GM21360 (cell line): ENCODE results near the gene SLC66A3.

Experiments
- ATAC-seq: cut with Tn5 transposase; IDR thresholded peaks from one replicate; pipeline ENCODE4 v1.9.1; 2021; ENCODE audit warnings: mild to moderate bottlenecking, moderate library complexity; ENCODE audit not compliant: unreplicated experiment

The SLC66A3 gene

DNA sequence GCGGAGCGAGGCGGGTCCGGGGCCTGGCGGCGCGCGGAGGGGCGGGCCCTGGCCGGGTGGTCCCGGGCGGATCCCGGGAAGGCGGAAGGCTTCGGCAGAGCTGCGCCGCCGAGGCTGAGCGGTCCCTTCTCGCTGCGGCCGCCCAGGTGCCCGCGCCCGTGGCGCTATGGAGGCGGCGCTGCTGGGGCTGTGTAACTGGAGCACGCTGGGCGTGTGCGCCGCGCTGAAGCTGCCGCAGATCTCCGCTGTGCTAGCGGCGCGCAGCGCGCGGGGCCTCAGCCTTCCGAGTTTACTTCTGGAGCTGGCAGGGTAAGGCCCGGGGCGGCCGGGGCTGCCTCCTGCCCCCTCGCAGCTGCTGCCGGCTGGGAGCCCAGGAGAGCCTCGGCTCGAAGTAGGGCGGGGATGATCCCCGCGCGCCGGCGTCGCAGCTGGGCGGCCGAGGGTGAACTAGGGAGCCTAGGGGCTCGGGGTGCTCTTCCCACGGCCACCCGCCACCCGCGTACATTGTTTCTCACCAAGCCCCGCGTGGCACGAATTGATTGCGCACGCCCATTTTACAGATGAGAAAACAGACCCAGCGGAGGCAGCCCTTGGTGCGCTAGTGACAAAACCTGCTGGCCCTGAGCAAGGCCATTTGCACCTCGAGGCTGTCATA lies at the start of gene SLC66A3:
SLC66A3 (plus strand) TSS at position 87 of the 655 bp plus-strand sequence; CDS start at position 167, 80 bp downstream.
- peak; percentile 73 for ATAC-seq

DNA sequence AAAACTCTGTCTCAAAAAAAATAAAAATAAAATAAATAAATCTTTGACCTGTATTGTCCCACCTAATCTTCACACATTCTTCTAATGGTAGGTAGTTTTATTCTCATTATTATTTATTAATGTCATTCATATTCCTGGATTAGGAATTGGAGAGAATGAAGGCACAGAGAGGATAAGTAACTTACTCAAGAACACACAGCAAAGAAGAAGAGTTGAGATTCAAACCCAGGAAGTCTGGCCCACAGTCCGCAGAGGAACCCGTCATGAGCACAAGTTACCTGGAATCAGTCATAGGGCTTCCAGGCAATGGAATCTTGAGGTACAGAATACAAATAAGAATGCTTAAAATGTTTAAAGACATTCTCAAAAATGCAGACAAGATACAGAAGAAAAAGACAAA lies 46.3 kb upstream of the SLC66A3 start:
- no peak for ATAC-seq

DNA sequence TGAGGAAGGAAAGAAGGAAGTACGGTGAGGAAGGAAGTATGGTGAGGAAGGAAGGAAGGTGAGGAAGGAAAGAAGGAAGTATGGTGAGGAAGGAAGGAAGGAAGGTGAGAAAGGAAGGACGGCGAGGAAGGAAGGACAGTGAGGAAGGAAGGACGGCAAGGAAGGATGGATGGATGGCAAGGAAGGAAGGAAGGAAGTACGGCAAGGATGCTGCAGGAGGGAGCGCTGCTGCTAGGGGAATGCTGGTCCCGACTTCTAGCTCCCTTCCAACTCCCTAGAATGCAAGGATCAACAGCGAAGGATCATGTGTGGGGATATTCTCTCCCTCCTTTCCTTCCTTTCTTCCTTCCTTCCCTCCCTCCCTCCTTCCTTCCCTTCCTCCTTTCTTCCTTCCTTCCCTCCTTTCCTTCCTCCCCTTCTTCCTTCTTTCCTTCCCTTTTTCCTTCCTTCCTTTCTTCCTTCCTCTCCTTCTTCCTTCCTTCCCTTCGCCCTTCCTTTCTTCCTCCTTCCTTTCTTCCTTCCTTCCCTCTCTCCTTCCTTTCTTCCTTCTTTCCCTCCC lies 42.3 kb upstream of the SLC66A3 start:
- ATAC-seq = no peak

DNA sequence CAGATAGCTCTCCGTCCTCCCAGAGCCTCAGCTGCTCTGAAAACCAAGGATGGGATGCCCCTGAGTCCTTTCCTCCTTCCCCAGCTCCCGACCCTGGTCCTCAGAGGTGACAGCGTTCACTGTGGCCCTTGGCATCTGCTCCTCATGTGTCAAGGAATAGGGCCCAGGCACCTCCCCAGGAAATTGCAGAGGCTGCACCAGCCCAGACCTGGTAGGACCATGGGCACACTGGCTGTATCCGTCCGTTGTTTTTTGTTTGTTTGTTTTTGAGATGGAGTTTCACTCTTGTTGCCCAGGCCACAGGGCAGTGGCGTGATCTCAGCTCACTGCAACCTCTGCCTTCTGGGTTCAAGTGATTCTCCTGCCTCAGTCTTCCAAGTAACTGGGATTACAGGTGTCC lies 37.5 kb upstream of the SLC66A3 start:
- ATAC-seq = no peak

DNA sequence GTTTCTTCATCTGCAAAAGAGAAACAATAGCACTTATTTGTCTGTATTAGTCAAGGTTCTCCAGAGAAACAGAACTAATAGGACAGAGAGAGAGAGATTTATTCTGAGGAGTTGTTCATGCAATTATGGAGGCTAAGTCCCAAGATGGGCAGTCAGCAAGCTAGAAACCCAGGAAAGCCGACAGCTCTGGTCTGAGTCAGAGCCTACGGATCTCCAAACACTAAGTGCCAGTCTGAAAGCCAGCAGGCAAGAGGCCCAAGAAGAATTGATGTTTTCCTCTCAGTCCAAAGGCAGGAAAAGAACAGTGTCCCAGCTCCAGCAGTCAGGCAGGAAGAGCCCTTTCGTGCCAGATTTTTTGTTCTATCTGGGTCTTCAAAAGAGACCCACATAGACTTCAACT lies 36.5 kb upstream of the SLC66A3 start:
- ATAC-seq = no peak

DNA sequence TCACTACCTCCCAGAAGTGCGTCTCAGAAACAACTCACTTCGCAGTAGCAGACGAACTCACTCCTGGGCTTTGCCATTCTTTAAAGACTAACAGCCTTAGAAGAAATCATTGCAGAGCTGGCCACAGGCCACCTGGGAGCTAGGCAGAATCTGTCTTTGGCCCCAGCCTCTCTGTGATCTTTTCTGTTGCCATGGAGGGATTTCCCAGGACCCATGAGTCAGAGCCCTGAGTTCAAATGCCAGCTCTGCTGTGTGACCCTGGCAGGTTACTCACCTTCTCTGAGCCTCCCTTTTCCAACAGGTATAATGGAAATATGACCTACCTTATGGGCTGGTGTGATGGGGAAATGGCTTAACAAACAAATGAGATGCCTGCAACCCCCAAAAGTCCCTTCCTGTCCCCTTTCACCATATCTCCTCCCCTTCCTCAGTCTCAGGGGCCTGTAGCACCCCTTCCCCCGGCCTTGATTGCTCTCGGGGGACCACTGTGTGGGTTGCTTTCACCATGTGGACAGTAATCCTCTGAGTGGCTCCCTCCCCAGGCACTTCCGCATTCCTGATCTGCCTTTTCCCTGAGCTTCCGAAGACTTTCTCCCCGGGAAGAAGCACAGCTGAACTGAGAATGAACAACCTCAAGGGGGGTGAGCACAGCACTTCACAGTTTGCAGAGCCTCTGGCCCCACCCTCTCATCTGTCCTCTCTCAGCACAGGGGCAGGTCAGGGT lies 34.0 kb upstream of the SLC66A3 start:
- no peak for ATAC-seq

DNA sequence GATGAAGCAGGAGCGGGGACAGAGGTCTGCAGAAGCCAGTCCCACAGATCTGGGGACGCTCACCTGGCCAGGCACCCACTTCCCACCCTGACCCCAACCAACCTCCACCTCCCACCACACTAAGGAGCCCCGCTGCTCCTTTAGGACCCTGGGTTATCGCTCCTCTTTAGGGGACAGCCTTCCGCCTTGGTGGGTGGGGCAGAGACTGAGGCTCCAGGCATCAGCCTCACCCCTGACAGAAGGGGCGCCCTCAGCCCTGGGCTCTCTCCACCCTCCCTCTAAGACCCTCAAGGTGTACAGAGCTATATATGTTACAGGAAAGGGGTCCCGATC lies 33.5 kb upstream of the SLC66A3 start:
- ATAC-seq = no peak

DNA sequence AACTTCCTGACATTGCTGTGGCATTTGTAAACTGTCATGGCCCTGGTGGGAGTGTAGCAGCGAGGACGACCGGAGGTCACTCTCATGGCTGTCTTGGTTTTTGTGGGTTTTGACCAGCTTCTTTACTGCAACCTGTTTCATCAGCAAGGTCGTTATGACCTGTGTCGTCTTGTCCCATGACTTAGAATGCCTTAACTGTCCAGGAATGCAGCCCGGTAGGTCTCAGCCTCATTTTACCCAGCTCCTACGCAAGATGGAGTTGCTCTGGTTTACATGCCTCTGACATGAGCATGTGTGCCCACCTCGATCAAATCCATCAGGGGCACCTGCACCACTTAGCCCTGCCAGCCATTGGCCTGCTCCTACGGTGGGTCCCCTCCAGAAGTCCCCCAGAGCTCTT lies 32.9 kb upstream of the SLC66A3 start:
- no peak for ATAC-seq

DNA sequence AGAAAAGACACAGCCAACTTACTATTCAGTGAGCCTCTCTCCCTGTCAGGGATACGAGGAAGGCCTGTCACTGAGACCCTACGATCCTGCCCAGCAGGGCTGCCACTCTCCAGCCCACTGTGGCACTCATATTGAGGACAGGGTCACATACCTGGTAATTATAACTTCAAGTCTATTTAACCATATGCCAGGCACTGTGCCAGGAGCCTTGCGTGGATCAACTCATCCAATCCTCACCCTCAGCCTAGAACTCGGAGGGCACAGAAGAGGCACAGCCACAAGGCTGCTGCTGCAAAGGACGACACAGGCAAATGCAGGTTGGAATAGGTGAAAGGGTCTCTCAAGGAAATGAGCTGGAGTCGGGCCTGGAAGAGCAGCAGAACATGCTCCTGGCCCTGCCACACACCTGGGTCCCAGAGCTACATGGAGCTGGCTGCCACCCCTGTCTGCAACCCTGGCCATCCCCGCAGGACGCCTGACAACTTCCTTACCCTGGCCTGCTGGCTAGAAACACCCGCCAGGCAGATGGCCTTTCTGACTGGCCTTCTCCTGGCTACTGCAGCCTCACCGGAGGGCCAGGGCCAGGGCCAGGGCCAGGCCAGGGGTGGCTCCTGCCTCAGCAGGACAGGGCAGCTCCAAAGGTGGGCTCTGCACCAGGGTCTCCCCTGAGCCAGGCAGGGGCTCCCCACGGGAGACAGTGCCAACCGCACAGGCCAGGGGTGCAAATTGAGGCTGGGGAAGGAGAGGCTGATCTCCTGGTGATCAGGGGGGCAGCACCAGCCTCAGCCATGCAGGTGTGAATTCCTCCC lies 32.1 kb upstream of the SLC66A3 start:
- ATAC-seq = no peak

DNA sequence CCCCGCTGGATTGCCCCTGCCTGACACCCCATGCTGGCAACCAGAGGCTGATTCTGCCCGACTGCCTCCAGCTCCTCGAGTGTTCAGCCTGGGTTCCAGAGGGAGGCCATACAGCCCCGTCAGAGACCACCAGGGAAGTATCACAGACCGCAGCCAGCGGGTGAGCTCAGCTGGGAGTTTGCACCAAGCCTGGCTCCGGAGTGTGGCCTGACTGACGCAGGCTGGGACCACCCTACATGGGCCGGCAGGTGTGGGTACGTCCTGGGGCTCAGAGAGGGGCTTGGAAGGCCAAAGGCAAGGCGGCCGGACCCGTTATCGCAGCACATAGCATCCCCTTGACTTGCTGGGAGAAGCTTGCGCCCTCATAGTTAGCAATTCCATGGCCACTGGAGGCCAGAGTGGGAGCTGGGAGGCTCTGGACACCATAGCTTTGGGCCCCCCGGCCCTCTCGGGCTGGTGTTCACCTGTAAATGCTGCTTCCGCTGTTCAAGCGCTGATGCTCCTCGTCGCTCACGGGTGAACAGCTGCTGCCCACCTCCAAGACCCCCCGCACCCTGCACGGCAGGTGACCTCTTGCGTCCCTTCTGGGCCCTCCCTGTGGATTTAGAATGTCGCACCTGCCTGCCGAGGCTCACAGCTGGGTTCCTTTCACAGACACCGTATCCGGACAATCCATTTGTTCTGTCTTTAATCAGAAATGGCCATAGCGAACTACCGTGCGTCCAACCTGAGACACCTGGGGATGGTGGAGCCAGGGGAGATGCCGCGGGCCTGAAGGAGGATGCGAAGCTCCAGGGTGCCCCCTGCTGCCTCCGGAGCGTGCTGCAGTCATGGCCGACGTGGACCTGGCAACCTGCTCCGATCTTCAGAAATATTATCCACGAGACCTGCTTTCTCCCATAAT lies 31.2 kb upstream of the SLC66A3 start:
- no peak for ATAC-seq

DNA sequence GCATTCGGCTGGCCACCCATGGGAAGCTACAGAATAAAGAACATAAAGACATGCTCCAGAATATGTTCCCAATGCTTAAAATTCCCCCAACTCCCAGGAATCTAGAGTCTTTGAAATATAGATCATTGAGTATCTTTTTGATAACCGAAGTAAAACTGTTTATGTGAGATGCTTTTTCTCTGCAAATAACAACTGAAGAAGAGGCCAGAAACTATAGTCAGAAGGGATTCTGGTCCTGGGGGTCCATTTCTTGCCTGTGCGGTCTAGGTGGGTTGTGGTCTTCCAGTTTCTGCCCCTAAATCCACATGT lies 30.6 kb upstream of the SLC66A3 start:
- no peak for ATAC-seq

DNA sequence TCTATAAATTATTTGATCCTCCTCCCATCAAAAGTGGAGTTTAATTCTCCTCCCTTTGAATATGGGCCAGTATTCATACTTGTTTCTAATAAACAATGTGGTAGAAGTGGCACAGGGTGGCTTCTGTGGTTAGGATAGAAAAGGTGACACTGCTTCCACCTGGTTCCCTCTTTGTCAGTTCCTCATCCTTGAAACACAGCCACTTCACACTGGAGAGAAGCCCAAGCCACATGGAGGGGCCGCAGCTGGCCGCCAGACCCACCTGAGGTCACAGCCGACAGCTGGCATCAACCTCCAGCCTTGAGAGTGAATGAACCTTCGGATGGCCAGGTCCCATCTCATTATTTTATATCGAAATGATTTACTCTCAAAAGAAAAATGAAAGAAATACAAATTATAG lies 27.5 kb upstream of the SLC66A3 start:
- ATAC-seq = no peak

DNA sequence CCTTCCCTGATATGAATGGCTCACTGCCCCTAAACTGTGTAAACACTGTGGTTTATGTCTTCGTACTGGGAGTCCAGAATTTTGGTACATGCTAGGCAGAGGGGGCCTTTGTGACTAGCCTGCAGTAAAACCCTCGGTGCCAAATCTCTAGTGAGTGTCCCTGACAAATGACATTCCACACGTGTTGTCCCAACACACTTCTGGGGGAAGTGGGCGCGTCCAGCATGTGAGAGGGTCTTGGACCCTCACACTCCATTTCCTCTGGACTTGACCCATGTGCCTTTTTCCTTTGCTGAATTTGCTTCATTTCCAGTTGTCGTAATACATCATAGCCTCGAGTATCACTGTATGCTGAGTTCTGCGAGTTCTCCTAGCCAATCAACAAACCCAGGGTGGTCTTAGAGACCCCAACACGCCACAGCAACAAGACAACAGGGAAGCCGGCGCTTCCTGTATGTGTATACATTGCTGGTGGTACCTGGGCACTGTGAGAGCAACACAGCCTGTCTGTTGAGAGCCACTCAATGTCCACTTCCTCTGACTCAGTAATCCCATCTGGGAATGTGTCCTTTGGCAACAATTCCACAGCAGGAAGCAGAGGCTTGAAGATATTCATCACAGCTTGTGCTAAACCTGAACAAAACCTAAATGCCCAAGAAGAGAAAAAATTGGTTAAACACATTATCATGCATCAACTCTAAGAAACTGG lies 26.9 kb upstream of the SLC66A3 start:
- ATAC-seq = no peak

DNA sequence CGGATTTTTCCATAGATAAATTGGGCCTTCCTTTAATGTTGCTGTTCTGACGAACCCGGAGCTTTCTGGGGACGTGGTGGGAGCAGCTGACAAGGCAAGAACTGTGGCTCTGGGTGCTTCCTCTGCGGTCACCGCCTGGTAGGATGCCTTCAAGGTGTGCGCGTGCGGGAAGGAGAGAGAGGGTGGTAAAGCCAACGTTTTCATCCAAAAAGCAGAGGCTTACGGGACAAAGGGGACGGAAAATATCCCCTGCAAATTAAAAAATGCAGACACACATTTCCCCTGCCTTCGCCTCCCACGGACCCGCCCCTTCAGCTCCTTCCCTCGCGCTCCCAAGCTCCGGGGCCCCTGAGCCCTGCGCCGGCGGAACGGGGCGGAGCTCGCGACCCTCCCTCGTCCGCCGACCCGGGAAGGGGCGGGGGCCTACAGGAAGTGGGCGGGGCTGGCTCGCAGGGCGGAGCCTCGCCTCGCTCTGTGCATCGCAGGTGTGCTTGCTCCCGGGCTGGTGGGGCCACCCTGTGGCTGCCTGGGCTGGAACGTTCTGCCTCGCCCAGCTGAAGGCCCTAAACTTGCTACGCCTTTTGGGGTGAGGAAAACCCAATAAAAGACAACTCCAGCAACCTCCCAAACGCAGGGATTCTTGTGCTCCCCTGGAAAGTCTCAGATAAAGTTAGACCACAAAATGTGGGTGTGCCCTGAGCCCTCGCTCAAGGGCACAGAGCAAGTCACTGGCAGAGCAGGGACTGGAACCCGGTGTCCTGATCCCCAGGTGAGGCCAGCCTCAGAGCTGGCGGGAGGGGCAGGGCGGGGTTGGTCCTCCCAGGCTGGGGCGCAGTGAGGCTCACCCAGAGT lies 25.4 kb upstream of the SLC66A3 start:
- ATAC-seq = peak; percentile 60

DNA sequence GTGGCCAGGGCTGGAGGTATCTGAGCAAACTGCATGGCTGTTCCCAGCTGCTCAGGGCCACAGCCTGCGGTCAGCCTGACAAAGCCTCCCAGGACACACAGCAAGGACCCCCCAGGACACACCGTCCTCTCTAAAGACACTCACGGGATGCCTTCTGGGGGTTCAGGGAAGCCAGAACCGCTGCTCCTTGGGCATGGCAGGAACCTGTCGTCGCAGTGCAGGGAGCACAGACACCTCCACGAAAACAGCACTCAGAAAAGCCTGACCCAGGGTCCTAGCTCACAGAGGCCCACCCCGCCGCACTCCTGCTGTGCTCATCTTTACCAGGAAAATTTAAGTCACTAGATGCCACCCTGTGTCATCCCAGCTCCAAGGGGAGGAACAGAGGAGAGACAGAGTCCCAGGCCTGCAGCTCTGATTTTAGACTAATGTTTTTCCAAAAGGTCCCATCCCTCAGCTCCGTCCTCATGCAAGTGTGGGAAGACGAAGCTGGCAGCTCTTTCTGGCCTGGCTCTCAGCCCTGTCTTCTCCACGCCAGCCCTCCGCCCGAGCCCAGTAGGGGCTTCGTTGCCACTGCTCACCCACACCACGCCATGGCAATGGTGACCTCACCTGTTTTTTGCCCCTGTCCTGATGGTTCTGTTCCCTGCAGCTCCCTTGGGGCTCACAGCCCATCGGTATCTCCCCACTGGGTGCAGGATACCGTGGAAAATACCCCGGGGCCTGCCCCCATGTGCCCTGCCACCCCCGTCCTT lies 23.9 kb upstream of the SLC66A3 start:
- ATAC-seq = no peak

DNA sequence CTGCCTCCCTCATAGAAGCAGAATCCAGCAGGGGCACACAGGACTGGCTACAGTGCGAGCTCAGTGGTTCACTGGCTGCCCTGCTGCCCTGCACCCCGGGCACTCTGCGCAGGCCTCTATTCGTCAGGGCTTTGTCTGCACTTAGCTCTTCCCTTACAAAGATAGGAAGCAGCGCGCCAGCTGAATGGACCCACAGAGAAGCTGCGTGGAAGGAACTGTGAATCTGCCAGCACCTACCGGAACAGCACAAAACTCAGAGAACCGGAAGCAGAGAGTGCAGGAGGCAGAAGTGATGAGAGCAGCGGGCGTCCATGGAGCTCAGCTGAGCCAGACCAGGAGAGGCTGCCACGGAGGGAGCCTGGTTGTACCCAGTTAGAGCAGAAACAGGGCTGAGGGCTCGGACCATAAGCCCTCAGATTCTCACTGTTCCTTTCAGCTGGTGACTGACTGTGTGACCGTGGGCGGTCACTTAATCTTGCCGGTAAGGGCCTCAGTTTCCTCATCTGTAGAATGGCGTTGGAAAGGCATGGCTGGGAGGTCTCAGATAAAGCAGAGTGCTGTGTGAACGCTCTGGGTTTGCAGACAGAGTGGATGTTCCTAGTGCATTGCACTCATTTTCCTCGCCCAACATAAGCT lies 23.1 kb upstream of the SLC66A3 start:
- peak; percentile 17 for ATAC-seq

DNA sequence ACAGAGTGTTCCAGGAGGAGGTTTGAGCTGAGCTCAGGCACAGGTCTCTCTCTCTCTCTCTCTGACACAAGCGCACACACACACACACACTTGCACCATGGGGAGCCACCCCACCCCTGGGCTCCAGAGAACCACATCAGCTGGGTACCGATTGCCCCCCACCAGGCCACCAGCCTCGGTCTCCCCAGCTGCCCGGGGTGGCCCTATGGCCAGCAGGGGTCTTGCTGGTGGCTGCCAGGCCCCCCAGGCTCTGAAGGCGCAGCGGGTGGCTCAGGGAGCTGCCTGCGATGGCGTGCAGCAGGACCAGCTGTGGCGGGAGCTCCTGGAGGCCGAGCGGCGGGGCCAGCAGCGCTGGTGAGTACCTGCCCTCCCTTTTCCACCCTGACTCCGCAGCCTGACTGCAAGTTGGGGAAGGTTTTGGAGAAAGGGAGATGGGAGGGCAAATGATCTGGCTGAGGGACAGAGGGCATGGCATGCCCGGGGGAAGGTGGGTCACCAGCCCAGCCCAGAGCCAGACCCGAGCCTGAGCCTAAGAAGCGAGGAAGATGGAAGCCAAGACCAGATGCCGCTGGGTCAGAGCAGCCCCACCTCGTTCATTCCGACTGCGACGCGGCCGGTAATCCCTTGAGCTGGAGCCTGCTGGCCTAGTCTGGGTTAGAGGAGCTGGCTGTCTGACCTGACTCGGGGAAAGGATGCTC lies 21.9 kb upstream of the SLC66A3 start:
- no peak for ATAC-seq

DNA sequence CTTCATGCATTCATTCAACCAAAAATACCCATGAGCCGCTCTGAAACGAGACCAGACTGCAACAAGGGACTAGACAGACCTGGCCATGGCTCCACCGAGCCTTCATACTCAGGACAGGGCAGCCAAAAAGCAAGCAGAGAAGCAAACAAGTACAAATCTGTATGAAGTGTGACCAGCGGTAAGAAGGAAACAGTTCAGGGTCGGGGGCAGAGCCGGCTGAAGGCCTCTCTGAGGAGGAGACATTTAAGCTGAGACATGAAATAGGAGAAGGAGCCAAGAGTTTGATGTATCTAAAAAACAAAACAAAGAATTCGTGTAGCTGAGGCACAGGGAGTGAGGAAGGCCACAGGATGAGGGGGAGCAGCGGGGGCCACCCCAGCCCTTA lies 21.3 kb upstream of the SLC66A3 start:
- no peak for ATAC-seq
